ENCODE results near the gene HTR1D.
"Not testable (repeated sequence)": the region's sequence is repeated elsewhere in the genome, so short reads cannot be mapped to it uniquely, and the experiment has no call there.

Gene HTR1D, protein sequence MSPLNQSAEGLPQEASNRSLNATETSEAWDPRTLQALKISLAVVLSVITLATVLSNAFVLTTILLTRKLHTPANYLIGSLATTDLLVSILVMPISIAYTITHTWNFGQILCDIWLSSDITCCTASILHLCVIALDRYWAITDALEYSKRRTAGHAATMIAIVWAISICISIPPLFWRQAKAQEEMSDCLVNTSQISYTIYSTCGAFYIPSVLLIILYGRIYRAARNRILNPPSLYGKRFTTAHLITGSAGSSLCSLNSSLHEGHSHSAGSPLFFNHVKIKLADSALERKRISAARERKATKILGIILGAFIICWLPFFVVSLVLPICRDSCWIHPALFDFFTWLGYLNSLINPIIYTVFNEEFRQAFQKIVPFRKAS

DNA sequence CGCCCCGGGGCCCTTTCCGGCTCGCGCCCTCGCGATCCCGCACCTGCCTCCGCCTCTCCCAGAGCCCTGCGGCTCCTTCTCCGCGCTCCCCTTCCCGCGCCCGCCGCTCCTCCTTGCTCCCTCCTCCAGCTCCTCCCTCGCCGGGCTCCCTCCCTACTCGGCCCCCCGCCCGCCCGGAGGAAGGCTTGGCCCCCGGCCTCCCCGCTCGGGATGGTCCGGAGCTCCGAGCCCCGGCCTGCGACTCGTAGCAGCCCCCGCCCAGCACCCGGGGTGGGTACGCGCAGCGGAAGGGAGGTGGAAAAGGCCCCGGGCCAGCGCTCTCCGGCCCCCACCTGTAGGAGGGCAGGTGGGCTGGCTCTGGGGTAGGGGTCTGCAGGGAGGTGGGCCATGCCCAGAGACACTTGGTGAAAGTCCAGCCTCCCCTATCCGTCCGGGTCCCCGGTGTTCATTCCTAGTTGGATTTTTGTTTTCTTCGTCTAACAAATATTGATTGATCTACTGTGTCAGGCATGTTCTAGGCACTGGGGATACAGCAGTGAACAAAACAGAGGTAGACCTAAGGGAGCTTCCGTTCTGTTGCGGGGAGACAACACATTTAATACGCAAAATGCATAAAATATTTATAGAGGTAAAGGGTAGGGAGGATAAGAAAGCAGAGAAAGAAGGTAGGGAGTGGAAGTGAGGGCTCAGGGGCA, at the start of gene HTR1D:
TSS of gene HTR1D (minus strand) at position 82 of the 695 bp plus-strand sequence. CDS start 23,283 bp downstream, outside the sequence.
- DNase-seq, result no peak
- in situ Hi-C loops (cut with MboI; ENCODE audit: low pct_unique_long_range_greater_than_20kb, low sequenced_read_pairs), result no loop called here

DNA sequence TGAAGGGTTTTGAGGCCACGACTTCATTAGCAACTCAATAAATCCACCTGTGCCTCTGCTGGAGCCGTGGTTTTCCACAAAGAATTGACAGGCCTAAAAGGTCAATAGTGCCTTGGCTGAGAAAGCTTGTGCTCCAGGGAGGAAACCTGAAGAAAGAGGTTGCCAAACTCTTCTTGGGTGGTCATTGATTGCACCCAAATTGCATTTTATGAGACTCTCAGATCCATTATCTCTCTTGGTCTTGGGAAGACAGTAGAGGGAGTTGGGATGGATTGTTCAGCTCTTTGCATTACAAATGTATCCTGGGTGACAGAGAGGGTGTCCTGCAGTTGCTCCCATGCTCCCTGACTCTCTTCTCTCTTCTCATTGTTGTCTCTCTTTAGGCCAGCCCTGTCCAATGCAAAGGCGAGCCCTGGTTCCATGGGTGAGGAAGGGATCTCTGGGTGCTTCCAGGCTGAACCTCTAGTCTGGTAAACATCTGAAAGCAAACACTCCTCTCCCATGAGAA, 46.1 kb upstream of the HTR1D start:
- in situ Hi-C loops (cut with MboI; ENCODE audit: low pct_unique_long_range_greater_than_20kb, low sequenced_read_pairs), result no loop called here
- DNase-seq, result no peak

DNA sequence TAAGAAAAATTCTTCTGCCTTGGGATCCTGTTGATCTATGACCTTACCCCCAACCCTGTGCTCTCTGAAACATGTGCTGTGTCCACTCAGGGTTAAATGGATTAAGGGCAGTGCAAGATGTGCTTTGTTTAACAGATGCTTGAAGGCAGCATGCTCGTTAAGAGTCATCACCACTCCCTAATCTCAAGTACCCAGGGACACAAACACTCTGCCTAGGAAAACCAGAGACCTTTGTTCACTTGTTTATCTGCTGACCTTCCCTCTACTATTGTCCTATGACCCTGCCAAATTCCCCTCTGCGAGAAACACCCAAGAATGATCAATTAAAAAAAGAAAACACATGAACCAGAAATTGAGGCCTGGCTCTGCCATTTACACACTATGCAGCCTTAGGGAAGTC, 40.8 kb upstream of the HTR1D start:
- in situ Hi-C loops (cut with MboI; ENCODE audit: low pct_unique_long_range_greater_than_20kb, low sequenced_read_pairs); DNase-seq: not testable (repeated sequence)

DNA sequence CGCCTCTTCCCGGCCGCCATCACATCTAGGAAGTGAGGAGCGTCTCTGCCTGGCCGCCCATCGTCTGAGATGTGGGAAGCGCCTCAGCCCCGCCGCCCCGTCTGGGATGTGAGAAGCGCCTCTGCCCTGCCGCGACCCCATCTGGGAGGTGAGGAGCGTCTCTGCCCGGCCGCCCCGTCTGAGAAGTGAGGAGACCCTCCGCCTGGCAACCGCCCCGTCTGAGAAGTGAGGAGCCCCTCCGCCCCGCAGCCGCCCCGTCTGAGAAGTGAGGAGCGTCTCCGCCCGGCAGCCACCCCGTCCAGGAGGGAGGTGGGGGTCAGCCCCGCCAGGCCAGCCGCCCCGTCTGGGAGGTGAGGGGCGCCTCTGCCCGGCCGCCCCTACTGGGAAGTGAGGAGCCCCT, 40.1 kb upstream of the HTR1D start:
- DNase-seq; in situ Hi-C loops (cut with MboI; ENCODE audit: low pct_unique_long_range_greater_than_20kb, low sequenced_read_pairs): not testable (repeated sequence)

DNA sequence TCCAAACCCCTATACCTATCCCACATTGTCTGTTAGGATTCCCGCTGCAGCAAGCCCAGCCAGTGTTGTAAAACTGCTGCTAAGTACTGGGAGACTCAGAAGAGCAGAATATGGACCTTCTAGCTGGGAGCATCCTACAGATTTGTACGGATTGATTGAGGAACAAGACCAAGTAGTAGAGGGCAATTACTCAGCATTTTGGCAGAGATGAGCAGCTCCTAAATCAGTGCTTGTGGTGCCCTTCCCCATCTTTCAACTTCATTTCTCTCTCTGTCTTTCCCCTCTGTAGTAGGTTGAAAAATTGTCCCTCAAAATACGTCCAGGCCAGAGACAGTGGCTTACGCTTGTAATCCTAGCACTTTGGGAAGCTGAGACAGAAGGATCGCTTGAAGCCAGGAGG, 37.3 kb upstream of the HTR1D start:
- in situ Hi-C loops (cut with MboI; ENCODE audit: low pct_unique_long_range_greater_than_20kb, low sequenced_read_pairs), result no loop called here
- no peak for DNase-seq

DNA sequence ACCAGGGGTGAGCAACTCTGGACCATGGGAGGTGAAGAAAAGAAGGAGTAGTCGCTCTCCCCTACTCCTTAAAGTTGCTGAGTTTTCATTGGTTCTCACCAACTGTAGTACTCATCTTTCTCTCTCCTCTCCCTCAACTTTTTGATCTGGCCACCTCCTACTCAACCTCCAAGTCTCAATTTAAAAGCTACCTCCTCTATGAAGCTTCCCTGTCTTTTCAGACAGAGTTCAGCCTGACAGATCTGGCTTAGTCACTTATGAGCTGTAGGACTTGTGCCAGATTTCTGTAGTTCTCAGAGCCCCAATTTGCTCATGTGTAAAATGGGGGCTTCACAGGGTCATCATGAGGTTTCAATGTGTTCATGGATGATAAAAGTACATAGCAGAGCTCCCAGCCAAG, 34.5 kb upstream of the HTR1D start:
- in situ Hi-C loops (cut with MboI; ENCODE audit: low pct_unique_long_range_greater_than_20kb, low sequenced_read_pairs), result no loop called here

DNA sequence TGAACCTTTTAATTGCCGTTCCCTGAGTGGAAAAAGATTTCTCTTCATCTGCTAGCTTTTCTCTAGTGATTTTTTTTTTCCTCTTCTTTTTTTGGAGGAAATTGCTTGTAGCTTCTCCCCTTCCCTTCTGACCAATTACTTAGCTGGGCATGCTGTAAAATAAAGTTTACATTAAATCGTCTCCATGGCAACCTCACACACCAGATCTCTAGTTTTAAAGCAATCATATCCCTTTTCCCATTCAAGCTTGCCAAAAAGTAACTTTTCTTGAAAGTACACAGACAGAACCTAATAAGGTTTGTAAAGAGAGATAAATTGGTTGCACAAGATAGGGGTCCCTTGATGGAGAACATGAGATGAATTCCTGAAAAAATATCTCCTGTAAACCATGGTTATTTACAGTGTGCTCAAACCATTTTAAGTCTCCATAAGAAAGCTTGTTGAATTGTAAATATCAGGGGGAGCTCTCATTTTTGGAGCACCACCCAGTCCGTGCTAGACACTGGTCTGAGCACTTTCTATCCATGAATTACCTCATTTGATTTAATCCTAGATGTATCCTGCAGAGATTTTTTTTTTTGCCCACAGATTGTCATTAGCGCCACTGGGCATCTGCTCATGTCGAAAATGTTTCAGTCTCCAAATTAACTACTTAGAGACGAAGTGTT, 32.6 kb upstream of the HTR1D start:
- in situ Hi-C loops (cut with MboI; ENCODE audit: low pct_unique_long_range_greater_than_20kb, low sequenced_read_pairs), result no loop called here
- DNase-seq, result peak; percentile 4

More for the DNA sequence above, 34.5 kb upstream of the HTR1D start:
- no peak for DNase-seq

DNA sequence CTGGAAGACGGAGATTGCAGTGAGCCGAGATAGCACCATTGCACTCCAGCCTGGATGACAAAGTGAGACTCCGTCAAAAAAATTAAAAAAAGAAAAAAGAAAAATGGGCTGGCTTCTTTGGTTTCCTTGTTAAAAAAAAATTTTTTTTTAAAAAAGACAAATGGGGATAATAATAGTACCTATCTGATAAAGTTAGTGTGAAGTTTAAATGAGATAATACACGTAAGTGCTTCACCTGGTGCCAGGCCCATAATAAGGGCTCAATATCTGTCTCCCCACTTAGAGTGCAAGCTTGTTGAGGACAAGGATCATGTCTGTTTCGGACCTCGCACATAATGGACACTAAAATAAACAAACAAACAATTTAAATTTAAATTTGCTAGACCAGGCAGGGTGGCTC, 30.0 kb upstream of the HTR1D start:
- in situ Hi-C loops (cut with MboI; ENCODE audit: low pct_unique_long_range_greater_than_20kb, low sequenced_read_pairs), result no loop called here
- DNase-seq, result no peak

DNA sequence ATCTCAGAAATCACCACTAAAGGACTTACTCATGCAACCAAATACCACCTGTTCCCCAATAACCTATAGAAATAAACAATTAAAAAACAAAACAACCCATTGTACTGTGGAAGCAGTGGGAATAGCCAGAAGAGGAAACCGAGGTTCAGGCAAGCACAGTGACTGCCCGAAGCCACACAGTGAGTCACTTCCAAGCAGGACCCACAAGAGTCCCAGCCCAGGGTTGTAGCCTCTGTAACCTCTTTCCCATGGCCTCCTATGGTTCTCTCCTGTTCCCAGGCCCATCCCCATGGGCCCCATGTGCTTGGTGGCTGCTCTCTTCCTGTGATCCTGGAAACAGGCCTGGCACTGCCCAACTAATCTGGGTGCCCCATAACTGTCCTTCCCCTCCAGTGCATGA, 29.0 kb upstream of the HTR1D start:
- no peak for DNase-seq
- in situ Hi-C loops (cut with MboI; ENCODE audit: low pct_unique_long_range_greater_than_20kb, low sequenced_read_pairs), result no loop called here

DNA sequence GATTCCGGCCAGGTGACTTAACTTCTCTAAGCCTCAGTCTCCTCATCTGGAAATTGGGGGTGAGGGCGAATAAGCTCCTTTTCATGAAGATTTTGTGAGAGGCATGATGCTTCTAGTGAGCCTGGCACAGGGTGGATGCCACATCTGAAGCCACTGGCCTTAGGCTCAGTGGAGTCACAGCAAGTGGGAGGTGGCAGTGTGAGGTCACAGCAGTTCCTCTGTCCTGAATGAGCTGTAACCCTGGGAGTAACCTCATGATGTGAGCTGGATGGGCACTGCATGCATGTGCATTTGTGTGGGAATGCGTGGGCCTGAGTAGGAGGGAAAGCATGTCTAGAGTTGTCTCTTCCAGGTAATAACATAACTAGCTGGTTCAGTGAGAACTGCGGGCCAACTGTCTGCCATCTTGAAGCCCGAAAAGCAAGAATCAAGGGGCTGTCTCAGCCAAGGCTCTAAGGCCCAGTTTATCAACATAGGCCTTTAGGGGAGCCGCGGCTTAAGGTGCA, 27.0 kb upstream of the HTR1D start:
- in situ Hi-C loops (cut with MboI; ENCODE audit: low pct_unique_long_range_greater_than_20kb, low sequenced_read_pairs), result no loop called here
- DNase-seq, result no peak

DNA sequence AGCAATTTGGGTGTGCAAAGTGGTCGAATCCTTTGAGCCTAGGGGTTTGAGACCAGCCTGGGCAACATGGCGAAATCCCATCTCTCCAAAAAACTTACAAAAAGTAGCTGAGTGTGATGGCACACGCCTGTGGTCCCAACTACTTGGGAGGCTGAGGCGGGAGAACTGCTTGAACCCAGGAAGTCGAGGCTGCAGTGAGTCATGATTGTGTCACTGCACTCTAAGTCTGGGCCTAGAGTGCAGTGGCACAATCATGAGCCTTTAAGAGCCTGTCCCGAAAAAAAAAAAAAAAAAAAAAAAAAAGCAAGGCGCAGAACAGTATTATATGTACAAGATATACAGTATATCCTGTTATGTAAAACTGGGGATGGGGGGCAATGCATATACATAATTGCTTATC, 25.1 kb upstream of the HTR1D start:
- in situ Hi-C loops (cut with MboI; ENCODE audit: low pct_unique_long_range_greater_than_20kb, low sequenced_read_pairs), result no loop called here
- DNase-seq, result no peak

DNA sequence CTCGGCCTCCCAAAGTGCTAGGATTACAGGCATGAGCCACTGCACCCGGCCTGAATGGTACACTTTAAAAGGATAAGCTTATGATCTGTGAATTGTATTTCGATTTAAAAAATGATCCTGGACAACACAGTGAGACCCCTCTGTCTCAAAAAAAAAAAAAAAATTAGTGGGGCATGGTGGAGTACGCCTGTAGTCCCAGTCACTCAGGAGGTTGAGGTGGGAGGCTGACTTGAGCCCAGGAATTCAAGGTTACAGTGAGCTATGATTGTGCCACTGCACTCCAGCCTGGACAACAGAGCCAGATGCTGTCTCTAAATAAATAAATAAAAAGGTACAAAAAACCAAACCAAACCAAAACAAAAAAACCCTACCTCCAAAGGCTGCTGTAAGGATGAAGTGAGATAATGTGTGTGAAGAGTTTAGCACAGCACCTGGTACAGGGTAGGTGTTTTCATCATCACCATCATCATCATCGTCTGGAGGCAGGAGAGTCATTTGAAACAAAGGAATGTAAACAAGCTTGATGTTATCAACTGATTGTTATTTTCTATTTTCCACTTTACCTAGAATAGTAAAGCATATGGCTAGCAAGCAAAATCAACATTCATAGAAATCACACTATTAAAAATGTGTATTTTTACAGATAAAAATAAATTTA, 22.5 kb upstream of the HTR1D start:
- DNase-seq, result no peak
- in situ Hi-C loops (cut with MboI; ENCODE audit: low pct_unique_long_range_greater_than_20kb, low sequenced_read_pairs), result no loop called here

DNA sequence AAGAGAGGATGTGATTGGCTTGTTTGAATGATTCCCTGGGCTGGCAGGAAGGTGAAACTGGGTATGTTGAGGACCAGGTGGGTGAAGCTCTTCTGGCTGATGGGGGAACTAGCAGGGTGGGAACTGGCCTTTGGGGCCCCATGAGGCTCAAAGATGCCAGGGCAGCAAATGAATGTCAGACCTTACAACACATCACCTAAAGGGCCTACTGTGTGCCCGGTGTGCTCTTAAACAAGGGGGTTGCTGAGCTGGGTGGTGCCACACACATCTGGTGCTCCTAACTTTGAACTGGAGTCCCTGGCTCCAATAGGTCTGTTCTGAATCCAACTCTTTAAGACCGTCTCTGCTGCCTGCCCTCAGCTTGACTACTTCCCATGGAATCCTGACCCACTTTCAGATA, 21.3 kb upstream of the HTR1D start:
- no peak for DNase-seq
- in situ Hi-C loops (cut with MboI; ENCODE audit: low pct_unique_long_range_greater_than_20kb, low sequenced_read_pairs), result no loop called here

DNA sequence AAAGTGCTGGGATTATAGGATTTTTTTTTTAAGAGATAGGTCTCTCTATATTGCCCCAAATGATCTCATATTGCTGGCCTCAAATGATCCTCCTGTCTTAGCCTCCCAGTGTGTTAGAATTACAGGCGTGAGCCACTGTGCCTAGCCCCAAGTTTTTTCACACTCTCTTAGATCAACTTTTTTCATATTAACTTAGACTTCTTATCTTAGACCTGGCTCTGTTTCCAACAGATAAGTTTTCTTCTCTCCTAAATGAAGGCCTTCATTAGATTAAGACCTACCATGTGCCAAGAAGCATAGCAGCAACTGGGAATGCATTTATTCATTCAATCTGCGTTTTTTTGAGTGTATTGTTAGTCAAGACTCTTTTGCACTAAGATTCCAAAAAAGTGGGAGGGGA, 20.2 kb upstream of the HTR1D start:
- DNase-seq, result no peak
- in situ Hi-C loops (cut with MboI; ENCODE audit: low pct_unique_long_range_greater_than_20kb, low sequenced_read_pairs), result no loop called here

DNA sequence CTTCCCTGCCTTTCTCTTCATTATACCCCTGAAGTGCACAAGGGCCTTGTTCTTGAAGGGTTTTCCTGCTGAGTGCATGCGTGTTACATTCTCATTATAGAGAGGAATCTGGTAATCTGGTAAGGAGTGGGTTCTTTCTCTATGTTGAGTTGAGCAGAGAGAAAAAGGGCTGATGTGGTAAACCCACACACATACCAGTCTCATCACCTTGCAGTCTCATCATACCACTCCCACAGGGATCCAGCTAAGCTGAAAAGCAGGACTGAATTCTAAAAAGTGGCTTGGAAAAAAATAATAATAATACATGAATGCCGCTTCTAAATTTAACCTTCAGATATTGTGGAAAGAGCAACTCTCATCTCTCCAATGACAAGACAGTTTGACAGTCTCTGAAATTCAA, 10.5 kb upstream of the HTR1D start:
- in situ Hi-C loops (cut with MboI; ENCODE audit: low pct_unique_long_range_greater_than_20kb, low sequenced_read_pairs), result no loop called here
- DNase-seq, result no peak

DNA sequence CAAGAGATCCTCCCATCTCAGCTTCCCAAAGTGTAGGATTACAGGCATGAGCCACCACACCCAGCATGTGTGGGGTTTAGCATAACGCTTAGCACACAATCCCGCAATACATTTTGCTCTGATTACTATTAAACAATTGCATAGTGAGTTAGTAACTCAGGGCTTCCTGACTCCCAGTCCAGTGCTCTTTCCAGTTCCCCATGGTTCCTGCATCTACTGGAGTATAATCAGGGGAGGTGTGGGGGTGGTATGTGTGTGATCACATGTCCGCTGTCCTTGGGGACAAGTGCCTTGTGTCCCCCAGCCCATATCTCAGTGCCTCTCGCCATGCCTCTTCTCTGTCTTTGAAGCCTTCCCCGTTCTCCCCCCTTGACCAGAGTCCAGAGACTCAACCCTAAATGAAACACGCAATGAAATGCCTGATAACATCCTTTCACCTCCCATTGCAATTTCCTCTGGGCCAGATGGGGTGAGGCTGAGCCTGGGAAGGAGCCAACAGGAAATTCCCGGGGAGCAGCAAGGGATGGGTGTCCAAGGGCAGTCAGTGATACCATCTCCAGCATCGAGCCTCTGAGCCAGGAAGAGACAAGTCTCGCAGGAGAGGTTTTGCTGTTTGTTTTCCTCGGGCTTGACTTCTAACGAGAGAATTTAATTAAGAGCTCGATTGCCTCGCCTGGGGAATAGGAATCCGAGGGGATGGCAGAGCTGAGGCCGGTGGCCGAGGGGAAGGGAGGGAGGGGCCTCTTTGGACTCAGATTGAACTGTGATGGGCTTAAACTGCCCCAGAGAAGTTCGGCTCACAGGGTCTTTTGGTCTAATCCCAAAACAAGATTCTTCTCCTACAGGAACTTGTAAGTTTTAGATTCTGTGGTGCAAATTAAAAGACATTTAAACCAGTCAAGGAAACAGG, 7.7 kb upstream of the HTR1D start:
- no peak for DNase-seq
- in situ Hi-C loops (cut with MboI; ENCODE audit: low pct_unique_long_range_greater_than_20kb, low sequenced_read_pairs), result no loop called here

DNA sequence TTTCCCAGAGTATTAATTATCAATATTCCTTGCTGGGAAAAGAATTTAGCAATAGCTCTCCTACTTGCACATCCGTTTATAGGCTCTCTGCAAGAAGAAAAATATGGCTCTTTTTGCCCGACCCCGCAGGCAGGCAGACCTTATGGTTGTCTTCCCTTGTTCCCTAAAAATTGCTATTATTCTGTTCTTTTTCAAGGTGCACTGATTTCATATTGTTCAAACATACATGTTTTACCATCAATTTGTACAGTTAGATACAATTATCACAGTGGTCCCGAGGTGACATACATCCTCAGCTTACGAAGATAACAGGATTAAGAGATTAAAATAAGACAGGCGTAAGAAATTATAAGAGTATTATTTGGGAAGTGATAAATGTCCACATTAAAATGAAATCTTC, 6.7 kb upstream of the HTR1D start:
- in situ Hi-C loops (cut with MboI; ENCODE audit: low pct_unique_long_range_greater_than_20kb, low sequenced_read_pairs); DNase-seq: not testable (repeated sequence)

DNA sequence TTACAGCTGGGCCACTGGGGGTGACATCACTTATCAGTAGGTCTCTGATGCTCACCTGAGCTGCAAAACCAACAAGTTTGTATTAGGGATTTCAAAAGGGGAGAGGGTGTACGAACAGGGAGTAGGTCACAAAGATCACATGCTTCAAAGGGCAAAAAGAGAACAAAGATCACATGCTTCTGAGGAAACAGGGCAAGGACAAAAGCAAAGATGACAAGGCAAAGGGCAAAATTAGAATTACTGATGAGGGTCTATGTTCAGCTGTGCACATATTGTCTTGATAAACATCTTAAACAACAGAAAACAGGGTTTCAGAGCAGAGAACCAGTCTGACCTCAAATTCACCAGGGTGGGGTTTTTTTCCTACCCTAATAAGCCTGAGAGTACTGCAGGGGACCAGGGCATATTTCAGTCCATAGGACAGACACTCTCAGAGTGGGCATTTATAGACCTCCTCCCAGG, 6.2 kb upstream of the HTR1D start:
- DNase-seq; in situ Hi-C loops (cut with MboI; ENCODE audit: low pct_unique_long_range_greater_than_20kb, low sequenced_read_pairs): not testable (repeated sequence)

Data from KBM-7 (cell line).